ENCODE data around the gene ETV4.

ETV4 gene

DNA sequence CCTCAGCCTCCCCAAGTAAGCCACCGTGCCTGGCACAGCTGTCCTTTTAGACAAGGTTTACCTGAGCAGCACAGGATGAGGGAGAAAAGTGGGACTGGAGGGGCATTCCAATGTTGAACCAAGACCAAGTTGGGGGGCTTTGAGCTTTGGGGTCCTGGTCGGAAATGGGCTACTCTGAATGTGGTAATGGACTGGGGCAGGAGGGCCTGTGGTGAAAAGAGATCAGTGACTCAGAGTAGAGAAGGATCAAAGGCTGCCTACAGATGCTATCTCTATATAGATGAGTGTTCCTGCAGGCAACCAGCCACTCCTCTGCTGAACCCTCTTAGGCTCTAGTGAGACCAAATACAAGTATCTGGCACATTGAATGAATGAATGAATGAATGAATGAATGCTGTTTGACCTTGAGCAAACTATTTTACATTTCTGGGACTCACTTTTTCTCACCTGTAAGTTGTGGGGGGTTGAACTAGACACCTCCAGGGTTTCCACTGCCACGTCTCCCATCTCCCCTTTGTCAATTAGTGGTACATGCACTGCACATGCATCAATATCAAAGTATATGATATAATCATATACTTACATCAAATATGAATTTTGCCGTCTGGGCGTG, 26.3 kb upstream of the ETV4 start:
- no peak for DNase-seq

DNA sequence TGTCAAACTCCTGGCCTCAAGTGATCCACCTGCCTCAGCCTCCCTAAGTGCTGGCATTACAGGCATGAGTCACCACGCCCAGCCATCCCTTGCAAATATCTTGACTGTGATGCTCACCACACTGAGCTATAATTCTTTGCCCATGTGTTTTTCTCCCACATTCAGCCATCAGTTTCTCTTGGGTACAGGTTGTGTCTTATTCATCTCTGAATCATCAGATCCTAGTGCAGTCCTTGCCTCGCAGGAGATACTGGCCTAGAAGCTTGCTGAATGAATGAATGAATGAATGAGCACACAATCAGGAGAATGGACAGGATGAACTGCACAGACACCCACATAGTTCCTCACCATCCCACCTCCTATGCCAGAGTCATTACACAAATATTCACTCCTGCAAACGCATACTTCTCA, 24.4 kb upstream of the ETV4 start:
- DNase-seq = no peak

DNA sequence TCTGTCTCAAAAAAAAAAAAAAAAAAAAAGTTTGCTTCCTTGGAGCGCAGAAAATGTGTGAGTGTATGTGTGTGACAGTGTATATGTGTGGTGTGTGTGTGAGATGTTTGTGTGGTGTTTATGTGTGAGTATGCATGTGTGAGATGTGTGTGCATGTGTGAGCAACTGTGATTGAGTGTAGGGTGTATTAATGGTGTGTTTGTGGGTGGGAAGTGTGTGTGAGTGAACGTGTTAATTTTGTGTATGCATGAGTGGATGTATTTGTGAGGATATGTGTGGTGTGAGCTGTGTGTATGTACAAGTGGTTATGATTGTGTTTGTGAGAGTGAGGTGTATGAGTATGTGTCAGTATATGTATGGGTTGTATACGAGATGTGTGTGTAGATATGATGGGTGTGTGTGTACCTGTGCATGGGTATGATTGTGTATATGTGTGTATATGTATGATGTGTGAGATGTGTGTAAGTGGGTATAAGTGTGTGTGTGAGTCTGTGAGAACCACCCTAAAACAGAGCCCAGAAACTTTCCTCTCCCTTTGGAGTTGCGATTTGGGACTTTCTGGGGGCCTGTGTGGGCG, 22.5 kb upstream of the ETV4 start:
- DNase-seq = no peak

DNA sequence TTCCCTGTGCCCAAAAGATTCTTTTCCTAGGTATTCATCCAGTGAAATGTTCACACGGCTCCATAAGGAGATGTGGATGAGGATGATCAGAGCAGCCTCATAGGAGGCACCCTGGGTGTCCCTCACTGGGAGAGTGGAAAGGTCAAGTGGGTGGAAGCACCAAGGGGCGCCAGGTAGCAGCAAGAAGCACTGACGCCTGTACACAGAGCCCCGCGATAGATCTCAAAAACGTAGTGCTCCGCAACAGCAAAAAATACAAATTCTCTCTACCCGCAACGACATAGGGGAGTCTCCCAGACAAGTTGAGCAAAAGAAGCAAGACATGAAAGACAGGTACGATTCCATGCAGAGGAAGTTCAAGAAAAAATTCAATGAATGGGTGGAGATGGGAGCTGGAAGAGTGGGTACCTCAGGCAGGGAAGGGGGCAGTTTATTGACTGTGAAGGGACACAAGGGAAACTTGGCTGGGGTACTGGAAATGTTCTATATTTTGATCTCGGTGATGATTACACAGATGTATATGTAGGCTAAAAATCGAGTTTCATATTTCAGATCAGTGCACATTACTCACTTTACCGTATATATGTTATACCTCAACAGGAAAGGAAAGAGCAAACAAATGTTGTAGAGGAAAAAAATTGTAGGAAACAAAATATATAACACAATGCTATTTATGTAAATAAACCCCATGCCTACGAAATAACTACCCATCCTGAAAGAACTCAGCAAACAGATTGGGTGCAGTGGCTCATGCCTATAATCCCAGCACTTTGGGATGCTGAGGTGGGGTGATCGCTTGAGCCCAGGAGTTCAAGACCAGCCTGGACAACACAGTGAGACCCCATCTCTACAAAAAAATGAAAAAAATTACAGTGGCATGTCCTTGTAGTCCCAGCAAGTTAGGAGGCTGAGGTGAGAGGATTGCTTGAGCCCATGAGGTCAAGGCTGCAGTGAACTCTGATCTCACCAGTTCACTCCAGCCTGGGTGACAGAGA, 17.8 kb upstream of the ETV4 start:
- no peak for DNase-seq

DNA sequence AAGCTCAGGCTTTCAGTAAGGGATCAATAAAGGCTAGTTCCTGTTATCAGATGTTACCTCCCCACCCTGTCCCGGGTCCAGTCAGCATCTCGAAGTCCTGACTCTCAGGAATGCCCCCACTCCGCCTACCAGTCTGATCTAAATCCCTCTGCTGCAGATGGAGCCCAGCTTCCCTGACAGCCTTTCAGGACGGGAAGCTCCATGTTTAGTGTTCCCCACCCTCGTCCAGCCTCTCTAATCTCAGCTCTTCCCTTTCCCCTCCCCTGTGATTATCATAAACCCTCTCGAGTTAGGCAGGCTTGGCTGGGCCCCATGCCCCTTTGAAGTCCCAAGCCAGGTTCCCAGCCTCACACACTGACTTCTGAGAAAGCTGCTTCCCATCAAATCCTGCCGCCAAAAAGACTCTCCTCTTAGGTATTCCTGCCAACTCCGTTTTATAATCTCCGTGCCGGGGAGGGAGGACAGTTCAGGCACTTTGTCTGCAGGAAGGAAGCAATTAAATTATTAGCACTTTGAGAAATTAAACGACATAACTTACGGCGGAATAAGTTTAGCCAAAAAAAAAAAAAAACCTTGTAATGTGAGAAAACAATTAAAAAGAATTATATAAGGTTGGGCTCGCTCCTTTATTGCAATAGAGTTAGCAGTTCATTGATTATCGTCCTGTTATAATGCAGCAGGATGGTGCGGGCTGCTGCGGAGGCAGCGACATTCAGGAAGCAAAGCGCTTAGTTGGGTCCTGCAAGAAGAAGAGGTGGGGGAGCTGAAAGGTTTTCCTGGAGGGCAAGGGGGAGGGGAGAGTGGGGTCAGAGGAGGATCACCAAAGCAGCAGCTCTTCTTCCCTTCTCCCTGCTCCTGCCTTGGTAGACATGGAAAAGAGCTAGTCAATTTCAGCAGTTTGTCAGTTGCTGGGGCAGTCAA, 16.8 kb upstream of the ETV4 start:
- DNase-seq = no peak

DNA sequence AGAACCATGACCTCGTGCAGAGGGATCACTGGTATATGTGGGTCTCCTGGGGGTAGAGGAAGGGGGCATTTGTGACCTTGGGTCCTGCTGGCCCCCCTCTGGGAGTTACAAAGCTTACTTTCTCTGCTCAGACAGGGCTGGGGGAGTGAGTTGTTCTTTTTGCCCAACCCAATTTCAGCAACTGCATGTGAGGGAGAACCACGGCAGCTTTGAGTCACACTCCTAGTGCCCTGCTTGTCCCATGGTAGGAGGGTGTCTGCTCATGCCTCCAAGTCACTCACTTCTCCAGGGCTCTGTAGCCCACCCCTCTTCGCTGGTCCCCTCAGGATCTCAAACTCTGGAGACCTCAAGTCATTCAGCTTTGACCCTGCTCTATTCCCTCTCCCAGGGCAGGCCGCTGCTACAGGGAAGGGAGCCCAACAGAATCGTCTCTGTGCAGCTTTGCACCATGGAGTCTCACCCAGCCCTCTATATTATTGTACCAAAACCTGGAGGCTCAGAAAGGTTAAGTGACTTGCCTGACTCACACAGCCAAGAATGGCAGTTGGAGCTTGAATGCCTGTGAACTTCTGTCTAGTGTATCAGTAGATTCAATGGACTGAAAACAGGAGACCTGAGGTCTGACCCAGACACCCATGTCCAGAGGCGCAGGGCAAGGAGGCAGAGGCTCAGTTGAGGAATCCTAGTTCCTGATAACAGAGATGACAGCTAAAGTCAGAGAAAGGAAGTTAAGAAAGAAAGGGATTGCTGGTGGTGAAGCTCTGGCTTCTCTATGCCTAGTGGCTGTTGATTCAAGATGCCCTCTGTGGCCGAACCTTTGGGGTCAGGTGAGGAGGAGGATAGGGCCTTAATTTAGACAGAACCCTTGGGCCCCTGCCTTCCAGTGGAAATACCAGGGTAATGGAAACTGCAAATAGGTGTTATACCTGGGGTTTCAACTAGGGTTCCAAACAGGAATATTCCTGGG, 14.6 kb upstream of the ETV4 start:
- DNase-seq = no peak

DNA sequence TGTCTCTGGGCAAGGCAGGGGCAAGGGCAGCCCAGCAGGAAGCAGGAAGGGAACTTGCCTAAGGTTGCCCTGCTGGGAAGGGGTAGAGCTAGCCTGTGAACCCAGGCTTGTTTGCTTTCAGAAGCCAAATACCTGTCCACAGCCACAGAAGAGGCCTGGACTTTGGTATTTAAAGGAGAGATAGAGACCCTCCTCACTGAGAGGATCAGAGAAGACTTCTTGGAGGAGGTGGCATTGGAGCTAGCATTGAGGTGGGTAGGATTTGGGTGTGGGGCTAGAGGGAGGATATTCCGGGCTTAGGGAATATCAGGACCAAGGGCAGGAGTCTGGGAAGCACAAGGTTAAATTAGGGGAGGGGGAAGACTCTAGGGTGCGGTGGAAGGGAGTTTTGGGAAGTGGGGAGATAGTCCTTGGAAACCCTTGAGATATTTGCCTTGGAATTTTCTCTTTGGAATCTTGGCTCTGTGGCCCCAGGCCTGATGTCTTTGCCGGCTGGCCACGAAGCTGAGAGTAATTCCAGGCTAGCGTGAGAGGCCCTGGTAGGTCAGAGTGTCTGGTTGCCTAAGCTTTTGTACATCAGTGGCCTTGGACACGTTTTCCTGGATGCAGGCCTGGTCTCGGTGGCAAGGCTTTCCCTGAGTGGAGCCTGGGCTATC, 13.1 kb upstream of the ETV4 start:
- no peak for DNase-seq

DNA sequence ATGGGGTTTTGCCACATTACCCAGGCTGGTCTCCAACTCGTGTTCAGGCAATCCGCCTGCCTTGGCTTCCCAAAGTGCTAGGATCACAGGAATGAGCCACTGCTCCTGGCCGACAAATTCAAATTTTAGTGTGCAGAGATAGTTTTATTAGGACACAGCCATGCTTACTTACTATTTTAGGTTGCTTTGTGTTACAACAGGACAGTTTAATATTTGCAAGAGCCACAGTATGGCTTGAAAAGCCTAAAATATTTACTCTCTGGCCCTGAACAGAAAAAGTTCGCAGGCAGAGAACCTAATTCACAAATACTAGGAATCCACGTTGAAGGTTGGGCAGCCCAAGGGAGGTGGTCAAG, 12.6 kb upstream of the ETV4 start:
- no peak for DNase-seq

DNA sequence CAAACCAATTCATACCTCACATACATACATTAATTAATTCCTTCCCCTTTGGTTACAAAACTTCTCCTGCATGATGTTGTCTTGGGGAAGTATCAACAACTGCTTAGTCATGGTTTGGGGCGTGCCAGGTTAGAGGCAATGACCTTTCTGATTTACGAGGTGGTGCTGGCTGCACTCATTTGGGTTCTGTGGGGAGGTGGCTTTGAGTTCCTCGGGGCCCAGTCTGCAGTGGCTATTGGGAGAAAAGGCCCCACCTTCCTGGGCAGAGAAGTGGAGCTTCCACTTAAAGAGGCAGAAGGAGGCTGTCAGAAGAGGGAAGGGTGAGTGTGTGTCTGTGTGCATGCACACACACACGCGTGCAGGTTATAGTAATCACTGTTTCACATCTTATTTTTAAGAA, 10.2 kb upstream of the ETV4 start:
- DNase-seq = no peak

DNA sequence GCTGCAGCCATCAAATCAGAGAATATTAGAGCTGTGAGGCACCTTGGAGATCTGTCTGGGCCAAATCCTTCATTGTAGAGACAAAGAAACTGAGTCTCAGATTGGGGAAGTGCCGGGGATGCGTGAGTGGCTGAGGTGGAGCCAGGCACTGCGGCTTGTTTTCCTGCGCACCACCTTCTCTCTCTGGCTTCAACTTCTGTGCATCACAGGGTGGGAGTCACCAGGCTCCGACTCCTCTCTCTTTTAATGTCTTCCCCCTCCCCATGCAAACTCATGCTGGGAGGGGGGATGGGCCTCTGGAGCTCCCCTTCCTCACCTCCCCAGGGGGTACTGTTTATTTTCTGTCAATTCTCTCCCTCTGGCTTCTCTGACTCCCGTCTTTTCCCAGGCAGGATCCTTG, 8.7 kb upstream of the ETV4 start:
- DNase-seq = no peak

DNA sequence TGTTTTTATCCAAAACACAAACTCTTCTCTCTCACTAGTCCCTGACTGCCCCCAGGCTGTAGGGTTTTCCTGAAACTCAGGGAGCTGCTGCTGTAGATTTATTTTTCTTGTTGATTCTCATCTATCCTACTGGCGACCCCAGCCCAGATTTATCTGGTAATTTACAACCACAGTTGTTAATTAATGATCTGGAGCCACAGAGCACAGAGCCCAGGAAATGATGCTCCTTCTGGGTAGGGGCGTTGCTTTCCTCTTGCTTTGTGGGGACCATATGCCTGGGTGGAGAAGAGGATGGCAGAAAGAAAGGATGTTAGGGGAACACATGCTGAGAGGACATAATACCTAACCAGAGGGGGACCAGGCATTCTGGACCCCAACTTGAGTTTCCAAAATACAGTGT, 7.4 kb upstream of the ETV4 start:
- DNase-seq = no peak

DNA sequence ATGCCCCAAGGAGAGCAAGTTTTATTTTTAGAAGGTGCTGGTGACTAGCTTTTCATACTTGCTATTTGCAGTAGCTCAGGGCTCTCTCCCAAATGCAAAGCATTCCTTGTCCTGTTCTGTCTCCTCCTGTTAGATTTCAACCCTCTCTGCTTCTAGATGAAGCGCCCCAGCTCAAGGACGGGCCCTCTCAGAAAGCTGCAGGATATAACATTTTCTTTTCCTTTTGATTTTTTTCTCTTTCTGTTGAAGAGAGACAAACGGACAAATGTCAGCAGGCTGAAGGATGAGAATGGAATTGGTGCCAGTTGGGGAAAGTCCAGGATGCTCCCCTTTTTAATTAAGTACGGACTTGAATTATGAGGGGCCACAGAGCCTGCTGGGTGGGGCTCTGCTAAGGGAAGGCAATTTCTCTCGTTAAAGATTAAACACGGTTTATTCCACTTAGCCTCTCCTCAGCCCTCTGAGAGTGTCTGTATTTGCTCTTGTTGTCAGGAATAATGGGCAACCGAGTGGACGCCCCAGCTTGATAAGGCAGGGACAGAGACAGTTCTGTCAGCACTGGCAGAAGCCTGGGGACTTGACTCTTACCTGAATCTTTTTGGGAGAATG, 6.2 kb upstream of the ETV4 start:
- DNase-seq = no peak

DNA sequence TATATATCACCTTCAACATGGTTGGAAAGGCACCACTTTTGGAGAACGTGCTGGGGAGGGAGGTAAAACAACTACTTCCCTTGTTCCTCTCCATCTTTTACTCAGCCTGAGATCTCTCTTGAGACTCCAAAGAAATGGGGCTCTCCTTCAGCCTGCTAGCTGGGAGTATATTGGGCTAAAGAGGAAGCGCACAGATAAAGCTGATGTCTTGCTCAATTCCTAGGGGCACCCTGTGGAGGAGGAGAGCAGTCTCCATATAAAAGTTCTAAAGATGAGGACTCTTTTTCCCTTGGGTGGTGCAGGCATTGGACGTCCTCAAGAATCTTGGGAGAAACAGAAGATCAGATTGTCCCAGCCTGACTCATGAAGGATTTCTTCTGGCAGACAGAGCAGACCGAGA, 4.6 kb upstream of the ETV4 start:
- no peak for DNase-seq

DNA sequence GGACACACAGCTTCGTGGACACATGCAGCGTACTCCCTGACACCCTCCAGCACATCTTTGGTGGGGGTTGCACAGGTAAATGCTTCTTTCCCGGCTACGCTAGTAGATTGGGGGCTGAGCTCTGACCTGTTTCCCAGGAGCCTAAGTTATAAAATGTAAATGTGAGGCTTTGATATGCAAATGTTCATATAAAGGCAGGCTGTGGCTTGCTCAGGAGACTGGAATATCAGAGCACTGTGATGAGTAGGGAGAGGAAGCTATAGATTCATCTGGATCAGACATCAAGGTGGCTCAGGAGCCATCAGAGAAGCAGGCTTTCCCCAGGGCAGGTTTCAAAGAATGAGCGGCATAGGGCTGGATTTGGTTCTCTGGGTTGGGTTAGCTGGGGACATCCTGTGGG, 3.4 kb upstream of the ETV4 start:
- DNase-seq = no peak

DNA sequence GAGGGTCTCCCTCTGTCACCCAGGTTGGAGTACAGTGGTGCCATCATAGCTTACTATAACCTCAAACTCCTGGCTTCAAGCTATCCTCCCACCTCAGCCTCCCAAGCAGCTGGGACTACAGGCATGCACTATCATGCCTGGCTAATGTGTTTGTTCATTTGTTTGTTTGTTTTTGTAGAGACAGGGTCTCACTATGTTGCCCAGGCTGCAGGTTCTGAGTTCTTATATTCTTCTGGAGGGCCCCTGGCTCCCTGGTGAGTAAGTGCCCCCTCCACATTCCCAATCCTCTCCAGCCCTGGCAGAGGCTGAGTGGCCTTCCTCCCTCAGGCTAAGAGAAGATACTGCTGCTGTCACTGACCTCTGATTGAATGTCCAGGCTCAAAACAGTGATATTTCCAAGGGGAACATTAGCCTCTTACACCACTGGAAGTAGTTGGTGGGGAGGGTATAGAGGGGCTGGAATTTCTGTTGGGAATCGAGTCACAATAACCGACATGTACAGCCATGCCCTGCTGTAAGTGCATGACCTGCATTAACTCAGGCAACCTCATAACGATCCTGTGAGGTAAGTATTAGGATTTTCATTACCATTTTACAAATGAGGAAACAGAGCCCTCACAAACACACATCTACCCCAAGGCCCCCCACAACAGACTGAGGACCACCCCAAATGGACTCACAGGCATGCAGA, 2.7 kb upstream of the ETV4 start:
- DNase-seq = no peak

DNA sequence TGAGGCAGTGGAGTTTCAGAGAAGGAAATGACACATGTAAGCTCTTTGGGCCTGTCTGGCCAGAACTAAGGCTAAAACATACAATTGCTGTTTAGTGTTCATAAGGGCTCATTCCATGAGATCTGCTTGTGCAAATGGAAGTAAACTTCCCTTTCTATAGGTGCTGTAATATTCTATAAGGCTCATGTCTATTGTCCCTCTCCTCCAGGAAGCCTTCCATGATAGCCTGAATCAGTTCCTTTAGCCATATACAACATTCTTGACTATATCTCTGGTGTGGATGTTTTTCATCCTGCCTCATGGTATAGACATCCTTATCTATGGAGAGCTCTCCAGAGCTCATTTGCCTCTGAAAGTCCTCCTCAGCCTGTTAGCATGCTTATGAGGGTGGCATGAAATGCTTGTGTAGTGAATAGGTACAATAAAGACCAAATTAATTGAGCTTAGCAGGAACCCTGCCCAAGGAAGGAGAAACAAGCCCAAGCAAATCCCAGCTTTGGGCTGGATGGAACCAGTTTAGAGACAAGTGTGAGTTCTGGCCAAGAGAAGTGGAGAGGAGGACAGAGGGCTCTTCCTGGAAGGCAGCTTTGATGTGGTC, 1.6 kb upstream of the ETV4 start:
- DNase-seq = no peak

DNA sequence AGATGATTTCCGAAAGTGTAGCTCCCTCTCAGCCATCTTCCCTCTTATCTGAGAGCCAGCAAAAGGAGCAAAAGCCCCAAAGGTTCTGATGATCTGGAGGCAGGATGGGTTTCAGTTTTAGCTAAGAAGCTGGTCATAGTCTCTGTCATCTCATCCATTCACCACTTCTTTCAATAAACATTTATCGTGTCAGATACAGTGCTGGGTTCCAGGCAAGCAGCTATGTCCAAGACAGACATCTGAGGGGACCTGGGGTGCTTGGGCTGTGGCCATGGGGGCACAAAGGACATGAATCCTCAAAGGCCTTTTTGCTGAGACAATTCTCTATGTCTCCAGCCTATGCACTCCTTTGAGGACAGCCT, 1.0 kb upstream of the ETV4 start:
- DNase-seq = no peak

DNA sequence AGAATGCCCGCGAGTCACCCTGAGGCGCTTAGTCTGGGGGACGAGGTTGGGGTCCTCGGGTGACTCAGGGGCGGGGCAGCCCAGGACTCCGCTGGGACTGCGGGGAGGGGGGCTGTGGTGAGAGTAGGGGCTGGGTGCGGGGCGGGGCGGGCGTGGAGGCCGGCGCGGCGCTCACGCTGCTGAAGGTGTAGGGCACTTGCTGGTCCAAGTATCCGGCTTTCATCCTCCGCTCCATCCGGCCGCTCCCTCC, 832 bp downstream of the ETV4 start:
- no peak for DNase-seq

DNA sequence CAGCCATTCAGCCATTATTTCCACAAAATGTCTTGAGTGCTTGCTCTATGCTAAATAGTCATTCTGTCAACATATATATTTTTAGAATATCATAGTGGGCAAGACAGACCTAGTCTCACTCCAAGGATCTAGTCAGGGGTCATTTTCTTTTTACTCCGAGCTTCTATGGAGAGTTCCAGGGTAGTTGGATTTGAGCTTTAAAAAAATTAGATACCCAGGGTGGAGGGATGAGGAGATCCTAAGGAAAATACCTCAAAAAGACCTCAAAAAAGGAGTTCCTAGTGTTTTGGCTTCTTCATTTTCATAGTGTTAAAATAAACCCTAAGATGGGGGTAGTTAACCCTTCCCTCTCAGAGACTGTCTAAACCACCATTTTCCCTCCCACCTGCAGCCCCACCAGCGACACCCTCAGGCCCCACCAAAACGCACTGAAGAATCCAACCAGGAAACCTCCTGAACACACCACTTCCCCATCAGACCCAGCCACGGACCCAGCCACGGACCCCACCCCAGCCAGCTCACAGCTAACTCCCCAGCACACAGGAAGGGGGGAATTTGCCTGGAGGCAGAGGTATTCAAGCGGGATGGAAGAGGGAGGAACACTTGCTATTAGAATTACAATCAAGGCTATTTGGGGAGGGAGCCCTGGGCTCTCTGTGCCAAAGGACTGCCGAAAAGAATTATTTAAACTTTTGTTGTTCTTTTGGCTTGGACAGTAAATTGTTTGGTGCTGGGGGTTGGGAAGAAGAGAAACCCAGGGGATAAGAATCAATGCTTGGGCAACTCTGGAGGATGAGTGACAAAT, 2.2 kb downstream of the ETV4 start:
- no peak for DNase-seq
